Measurements from ENCODE around the gene PLA2G2A.
"Not testable (repeated sequence)": the region's sequence is repeated elsewhere in the genome, so short reads cannot be mapped to it uniquely, and the experiment has no call there.

PLA2G2A gene

DNA sequence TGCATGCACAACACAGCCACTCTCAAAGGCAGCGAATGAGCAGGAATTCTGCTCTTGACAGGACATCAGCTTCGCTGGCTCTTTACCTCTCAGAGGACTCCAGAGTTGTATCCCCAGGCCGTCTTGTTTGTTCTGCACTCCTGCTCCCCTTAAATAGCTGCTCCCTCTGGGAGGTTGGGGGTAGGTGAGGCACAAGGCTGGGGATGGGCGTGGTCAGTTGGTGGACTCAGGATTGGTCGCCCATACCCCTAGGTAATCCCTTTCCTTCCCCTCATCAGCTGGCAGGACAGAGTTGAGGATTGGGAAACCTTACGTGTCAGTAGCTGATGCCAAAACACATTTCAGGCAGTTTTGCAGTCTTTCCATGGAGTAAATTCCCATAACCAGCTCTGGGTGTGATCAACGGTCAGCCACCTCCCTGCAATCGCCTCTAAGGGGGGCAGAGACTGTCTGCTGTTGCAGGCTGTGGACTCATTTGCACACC lies at the start of gene PLA2G2A:
TSS of gene PLA2G2A (minus strand) at position 125 of the 484 bp plus-strand sequence. CDS start 845 bp downstream, outside the sequence.
- DNase-seq (ENCODE audit: low spot score): no peak

DNA sequence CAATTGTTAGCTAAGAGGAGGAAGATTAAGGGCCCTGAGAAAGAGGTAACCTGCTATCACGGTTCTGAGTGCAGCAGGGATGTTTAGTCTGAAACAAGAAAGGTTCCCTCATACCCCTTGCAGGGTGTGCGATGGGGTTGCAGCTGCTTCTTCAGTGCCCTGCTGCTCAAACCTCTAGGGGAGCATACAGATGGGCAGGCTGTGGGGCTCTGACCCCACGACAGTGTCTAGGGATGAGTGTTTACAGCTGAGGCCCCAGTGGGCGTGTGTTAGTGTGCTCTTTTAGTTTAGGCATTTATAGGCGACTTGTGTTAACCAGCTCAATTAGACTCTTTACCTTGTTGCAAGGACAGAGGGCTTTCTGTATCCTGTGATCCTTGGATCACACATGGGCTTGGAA lies 49.3 kb upstream of the PLA2G2A start:
- DNase-seq (ENCODE audit: low spot score): no peak

DNA sequence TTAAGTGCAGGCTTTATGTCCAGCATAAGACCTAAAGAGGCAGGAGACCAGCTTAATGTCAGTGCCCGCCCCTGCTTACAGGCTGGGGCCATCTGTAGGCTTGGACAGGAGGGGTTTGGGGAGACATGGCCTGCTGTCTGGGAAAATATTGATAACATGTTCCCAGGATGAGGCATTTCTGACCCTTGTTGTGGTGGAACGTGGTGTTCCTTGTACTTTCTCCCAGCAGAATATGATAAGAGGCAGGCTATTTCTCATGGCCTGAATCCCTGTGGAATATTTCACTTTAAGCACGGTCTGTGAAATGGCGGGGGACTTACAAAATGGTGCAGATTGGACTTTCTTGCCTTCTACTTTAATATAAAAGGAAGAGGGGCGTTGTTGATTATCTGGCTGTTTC lies 48.7 kb upstream of the PLA2G2A start:
- DNase-seq (ENCODE audit: low spot score): no peak

DNA sequence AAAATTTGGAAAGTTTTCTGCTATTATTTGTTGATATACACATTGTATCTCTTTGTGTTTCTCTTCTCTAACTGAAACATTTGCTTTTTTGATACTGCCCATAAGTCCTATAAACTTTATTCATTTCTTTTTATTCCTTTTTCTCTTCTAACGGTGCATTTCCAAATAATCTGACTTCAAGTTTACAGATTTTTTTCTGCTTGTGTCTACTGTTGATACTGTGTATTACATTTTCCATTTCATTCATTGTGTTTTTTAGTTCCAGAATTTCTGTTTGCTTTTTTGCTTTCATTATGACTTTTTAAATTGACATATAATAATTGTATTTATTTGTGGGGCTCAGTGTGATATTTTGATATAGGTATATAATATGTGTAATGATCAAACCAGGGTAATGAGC lies 38.3 kb upstream of the PLA2G2A start:
- no peak for DNase-seq (ENCODE audit: low spot score)

DNA sequence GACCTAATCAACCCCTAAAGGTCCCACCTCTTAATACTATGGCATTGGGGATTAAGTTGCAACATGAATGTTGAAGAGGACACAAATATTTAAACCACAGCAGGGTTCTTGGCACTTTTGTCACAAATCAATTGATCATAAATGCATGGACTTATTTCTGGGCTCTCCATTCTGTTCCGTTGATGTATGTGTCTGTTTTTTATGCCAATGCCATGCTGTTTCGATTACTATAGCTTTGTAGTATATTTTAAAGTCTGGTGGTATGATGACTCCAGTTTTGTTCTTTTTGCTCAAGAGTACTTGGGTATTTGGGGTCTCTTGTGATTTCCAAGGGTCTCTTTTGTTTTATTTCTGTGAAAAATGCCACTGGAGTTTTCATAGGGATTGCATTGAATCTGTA lies 34.7 kb upstream of the PLA2G2A start:
- DNase-seq (ENCODE audit: low spot score): no peak

DNA sequence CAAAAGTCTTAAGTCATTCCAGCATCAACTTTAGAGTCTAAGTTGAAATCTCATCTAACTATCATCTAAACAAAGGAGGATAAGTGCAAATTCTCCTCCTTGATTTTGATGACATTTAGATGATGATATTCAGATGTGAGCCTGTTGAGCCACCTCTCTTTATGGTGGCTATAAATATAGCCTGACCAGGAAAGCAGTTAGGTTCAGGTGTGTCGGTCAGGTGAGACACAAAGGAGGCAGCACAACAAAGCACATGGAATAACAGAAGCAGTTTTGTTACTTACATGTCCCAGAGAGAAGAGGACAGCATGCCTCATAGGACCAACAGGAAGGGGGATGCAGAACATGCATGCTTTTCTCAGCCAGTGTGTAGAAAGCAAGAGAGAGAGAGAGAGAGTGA lies 30.6 kb upstream of the PLA2G2A start:
- no peak for DNase-seq (ENCODE audit: low spot score)

GRCh38 chr1:20009212-20009611 lies 29.8 kb upstream of the PLA2G2A start:
- DNase-seq (ENCODE audit: low spot score): no peak

- no peak for DNase-seq (ENCODE audit: low spot score)
Observed at GRCh38 chr1:20008391-20008841, 29.0 kb upstream of the PLA2G2A start.

GRCh38 chr1:19998823-19999222 lies 19.4 kb upstream of the PLA2G2A start:
- not testable (repeated sequence) for DNase-seq (ENCODE audit: low spot score)

- no peak for DNase-seq (ENCODE audit: low spot score)
Observed at GRCh38 chr1:19990689-19991088, 11.3 kb upstream of the PLA2G2A start.

GRCh38 chr1:19990182-19990582 lies 10.8 kb upstream of the PLA2G2A start:
- DNase-seq (ENCODE audit: low spot score): not testable (repeated sequence)

DNA sequence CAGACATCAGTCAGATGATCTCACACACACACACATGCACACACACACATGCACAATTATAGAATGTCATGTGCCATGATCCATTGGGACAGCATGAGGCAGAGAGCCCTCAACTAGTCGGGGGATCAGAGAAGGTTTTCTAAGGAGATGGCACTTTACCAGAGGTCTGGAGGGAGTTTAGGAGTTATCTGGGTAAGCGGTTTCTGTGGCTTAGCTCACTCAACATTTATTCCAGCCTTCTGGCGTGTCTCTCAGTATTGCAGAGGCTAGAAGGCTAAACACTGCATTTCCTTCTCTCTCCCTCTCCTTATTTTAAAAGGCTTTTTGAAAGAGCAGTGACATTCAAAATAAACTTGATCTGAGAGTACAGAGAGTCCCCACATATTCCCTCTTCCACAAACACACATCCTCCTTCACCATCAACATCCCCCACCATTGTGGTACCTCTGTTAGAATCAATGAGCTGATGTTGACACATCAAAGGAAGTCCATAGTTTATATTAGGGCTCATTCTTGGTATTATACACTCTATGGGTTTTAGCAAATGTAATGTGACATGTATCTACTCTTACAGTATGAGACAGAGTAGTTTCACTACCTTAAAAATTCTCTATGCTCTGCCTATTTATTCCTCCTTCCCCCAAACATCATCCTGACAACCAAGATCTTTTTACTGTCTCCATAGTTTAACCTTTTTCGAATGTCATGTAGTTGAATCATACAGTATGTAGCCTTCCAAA lies 9.0 kb upstream of the PLA2G2A start:
- no peak for DNase-seq (ENCODE audit: low spot score)

DNA sequence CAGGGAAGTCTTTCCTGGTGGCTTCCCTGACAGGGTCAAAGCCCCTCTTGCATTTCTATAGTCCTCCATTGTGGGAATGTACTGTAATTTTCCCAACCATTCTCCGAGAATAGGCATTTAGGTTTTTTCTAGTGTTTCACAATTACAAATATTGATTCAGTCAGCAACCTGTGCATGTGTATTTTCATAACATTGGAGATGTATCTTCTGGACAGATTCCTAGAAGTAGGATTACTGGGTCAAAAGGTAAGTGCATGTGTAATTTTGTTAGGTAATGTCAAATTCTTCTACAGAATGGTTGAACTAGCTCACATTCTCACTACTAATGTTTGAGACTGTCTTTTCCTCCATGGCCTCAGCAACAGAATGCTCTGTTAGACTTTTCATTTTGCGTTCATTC lies 8.3 kb upstream of the PLA2G2A start:
- no peak for DNase-seq (ENCODE audit: low spot score)

DNA sequence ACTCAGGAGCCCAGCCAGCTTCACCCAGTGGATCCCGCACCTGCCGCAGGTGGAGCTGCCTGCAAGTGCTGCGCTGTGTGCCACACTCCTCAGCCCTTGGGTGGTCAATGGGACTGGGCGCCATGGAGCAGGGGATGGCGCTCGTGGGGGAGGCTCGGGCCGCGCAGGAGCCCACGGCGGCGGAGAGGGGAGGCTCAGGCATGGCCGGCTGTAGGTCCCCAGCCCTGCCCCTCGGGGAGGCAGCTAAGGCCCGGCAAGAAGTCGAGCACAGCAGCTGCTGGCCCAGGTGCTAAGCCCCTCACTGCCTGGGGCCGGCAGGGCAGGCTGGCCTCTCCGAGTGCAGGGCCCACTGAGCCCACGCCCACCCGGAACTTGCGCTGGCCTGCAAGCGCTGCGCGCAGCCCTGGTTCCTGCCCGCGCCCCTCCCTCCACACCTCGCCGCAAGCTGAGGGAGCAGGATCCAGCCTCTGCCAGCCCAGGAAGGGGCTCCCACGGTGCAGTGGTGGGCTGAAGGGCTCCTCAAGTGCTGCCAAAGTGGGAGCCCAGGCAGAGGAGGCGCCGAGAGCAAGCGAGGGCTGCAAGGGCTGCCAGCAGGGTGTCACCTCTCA lies 5.1 kb upstream of the PLA2G2A start:
- DNase-seq (ENCODE audit: low spot score): not testable (repeated sequence)

DNA sequence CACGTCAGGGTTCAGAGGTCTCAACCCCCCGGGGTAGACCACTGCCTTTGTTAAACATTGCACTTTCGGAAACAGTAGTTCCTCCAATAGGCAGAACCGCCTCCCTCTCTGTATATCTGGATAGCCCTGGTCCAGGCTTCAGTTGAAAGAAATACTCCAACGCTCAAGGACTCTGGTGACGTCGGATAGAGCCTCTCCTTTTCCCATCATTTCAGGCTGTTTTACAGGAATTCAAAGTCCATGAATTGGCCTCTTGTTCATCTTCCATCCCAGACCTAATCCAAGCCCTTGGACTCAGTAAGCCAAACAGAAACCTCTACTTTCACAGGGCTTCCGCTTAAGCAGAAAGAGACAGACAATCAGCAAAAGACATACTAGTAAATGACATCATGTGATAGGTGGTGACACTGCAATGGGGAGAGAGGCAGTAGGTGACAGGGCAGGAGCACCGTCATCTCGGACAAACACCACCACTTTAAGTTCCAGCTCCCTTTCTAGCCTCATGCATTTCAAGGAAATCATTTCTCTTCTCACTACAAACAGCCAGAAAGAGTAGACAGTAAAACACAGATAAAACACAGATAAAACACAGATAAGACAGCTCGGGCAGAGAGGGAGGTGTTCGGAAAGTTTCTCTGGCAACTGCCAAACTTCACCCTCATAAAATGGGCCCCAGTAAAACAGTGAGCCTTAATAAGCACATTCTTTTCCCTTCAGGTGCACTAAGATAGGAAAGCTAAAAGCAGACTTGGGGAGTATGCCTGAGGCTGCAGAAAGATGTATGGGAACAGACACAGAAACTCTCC lies 2.3 kb upstream of the PLA2G2A start:
- no peak for DNase-seq (ENCODE audit: low spot score)

GRCh38 chr1:19981170-19981506 lies 1.7 kb upstream of the PLA2G2A start:
- no peak for DNase-seq (ENCODE audit: low spot score)

DNA sequence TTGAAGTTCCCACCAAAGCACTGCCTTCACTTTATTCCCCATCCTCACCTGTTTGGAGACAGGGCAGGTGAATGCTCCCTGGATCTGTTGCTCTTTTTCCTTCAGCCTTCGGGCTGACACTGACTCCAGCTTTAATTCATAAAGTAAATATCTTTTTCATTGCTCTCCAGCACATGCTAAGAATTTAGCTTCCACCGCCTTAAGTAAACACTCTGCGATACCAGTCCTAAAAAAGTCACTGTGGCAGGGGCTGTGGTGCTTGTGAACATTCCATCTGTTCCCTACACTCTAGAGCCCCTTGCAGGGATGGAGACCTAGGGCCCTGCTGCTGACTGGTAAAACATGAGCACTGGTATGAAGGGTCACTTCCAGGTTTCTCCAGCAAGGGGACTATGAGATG lies 896 bp upstream of the PLA2G2A start:
- DNase-seq (ENCODE audit: low spot score): no peak

DNA sequence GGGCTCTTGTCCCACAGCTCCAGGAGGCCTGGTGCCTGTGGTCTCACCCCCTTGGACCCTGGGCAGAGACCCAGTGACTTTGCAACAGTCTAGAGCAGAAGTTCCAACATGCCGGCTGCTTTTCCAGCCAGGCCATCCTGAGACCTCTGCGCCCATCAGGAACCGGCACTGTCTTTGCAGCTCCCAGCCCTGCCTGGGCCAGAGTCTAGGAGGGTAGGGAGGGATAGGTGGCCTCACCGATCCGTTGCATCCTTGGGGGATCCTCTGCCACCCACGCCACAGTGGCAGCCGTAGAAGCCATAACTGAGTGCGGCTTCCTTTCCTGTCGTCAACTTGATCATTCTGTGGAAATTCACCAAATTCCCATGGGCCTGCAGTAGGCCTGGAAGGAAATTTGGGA lies 1.3 kb downstream of the PLA2G2A start:
- no peak for DNase-seq (ENCODE audit: low spot score)

- no peak for DNase-seq (ENCODE audit: low spot score)
Observed at GRCh38 chr1:19976317-19977003, 3.0 kb downstream of the PLA2G2A start.

- DNase-seq (ENCODE audit: low spot score): no peak
Observed at GRCh38 chr1:19975423-19976193, 3.8 kb downstream of the PLA2G2A start.

DNA sequence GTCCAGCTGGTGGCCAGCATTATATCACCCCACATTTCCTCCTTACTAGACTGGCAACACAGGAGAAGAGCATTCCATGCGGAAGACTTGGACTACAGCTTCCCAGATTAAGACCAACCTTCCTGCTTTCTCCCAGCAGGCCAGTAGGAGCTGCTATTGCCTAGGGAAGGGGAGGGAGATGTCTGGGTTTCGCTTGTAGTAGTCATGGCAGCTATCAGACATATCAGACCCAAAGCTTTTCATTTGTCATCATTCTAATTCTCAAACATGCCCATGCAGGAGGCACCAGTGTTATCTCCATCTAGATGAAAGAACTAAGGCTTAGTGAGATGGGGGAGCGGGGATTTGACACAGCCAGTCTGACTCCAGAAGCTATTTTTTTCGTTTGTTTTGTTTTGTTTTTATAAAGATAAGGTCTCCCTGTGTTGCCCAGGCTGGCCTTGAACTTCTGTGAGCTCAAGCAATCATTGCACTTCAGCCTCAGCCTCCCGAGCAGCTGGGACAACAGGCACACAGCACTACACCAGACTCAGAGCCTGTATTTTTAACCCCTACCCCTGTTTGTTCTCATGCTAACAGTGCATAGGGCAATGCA lies 4.5 kb downstream of the PLA2G2A start:
- DNase-seq (ENCODE audit: low spot score): peak; percentile 69
